ENCODE data around the gene ZNF831.

The ZNF831 gene

DNA sequence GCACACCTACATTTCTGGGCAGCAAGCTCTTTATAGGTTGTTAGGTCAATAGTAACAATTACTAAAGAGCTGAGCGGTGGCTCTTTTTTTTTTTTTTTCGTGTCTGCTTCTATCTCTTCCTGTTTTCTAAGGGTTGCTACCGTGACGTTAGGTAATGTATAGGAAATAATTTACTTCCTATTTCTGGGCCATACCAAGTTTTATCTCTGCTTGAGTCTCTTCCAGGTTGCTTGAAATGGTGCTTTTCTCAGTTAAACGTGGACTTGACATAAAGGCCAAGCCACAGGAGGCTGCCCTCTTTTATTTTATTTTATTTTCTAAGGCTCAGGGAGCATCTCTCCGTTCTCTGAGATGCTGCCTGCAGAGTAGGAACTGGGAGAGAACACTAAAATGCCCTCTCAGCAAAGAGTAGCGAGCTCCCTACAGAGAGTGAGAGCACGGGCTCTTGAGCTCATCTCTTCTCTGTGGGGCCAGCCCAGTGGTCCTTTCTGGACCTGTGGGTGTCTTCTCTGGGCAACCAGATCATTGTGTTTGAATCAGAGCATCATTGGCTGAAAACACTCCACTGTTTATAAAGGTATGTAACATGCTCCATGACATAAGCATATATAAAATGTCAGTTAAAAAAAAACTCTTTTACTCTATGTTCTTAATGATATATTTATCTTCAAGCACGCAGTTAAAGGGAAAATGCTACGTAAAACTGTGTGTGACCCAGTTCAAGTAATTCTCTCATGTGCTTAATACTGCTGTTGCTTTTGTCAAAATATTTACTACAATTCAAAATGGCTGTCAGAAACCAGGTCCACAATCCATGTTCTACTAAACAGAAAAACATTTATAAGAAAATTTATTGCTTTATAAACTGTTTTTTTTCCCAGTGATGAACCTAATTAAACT is at the start of gene ZNF831:
TSS of gene ZNF831 (plus strand) at position 191 of the 900 bp plus-strand sequence. CDS start 27,199 bp downstream, outside the sequence.
- no peak for DNase-seq

DNA sequence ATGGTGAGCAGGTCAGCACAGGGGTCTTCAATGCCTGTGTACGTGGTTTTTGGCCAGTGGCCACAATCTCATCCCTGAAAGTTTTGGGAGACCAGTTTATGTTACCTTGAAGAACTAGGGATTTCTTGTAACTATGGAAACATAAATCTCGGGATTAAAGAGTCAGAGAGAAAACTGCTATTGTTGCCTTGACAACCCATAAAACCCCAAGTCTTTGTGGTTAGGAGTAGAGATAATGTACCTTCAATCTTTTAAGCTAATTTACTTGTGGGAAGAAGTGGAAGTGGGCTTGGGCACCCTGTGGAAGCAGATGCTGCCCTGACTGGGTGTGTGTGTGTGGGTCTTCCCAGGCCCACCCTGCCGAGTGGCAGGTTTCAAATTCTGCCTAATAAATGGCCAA is 46.1 kb upstream of the ZNF831 start:
- peak in 1 of 51 donors; percentile 19 for DNase-seq

DNA sequence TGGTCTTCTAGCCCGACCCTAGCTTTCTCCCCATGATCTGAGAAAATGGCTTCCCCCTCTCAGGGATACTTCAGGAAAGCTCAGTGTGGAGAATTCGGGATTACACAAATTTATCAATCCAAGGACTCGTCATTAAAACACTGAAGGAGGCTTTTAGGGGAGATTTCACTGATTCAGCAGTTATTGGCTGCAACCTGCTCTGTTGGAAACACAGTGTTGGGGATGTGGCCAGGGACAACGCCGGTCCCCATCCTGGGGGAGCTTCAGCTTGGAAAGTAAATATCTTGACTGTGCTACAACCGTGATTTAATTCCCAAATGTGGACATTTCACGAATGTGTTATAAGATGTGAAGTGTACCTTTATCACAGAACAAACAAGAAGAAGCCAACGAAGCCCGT is 44.8 kb upstream of the ZNF831 start:
- DNase-seq, result no peak

DNA sequence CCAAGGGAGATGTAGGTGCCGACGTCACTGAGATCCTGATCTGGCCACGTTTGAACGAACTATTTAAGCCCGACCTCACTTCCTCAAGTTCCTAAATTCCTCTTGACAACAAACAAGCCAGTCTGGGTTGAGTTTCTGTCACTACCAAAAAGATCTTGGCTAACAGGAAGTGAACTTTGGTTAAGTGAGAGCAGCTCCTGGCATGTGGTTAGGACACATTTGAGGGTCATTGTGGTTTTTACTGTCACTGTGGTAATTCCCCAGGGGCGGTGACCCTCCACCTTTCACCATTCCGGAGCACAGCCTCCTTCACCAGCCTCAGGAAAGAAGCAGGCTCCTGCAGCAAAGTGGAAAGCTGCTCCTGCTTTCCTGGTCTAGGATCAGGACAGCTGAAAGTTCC is 43.1 kb upstream of the ZNF831 start:
- no peak for DNase-seq

DNA sequence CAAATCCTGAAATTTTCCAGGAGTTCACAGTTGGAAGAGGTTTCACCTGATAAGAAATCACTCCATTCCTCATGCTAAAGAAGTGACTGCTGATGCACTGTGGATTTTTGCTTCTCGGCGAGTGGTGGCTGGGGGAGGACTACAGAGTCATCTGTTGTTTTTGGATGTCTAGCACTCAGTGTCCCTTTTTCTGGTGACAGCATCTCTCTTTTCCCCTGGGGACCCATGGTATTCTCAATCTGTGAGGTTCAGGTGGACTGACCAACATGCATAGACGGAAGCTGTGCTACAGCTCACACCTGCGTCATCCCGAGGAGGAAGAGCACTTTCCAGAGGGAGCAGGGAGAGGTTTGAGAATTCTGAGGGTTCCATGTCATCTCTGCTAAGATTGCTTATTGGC is 42.7 kb upstream of the ZNF831 start:
- DNase-seq, result no peak

DNA sequence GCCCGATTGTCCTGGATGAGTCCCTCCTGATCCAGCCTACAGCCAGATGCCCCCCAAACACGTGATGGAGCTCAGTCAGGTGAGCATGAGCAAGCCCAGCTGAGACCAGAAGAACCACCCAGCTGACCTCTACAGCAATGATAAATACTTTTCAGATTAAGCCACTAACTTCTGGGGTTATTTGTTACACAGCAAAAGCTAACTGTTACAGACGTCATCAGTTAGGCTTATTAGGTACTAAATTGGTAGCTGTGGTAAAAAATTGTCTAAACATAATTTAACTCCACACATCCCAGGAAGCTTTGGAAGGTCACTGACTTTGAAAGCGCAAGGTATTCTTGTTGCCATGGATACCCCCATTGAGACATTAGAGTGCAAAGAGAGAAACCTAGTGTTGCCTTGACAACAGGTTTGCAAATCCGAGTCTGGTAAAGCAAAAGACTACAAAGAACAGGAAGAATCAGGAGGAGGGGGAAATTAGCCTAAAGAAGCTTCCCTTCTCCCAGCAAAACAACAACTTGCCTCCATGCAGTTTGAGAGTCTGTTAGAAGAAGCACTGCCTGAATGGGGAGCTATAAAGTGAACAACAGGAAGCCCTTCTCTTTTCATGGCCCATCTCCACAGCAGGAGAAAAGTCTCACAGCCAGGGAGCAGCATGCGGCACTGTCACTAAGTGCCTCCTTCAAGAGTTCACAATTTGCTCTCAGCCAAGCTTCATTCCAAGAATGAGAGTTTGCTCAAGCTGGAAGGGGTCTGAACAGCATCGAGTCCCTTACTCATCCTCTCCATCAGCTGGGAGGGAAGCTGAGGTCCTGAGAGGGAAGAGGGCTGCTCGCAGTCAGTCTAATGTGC is 41.7 kb upstream of the ZNF831 start:
- DNase-seq, result peak in 2 of 51 donors; percentile 12 to 57

DNA sequence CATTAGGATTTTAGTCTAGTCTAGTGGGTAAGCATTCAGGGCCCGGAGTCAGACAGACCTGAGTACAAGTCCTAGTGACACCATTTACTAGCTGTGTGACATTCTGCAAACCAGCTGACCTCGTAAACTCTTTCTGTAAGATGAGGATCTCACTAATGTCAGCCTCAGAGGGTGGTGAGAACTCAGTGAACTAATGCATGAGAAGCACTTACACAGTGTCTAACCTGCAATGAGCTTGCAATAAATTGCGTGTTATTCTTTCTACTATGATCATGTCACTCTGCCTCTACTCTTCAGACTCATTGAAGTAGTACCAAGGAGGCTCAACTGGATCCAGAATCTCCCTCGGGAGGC is 41.1 kb upstream of the ZNF831 start:
- no peak for DNase-seq

DNA sequence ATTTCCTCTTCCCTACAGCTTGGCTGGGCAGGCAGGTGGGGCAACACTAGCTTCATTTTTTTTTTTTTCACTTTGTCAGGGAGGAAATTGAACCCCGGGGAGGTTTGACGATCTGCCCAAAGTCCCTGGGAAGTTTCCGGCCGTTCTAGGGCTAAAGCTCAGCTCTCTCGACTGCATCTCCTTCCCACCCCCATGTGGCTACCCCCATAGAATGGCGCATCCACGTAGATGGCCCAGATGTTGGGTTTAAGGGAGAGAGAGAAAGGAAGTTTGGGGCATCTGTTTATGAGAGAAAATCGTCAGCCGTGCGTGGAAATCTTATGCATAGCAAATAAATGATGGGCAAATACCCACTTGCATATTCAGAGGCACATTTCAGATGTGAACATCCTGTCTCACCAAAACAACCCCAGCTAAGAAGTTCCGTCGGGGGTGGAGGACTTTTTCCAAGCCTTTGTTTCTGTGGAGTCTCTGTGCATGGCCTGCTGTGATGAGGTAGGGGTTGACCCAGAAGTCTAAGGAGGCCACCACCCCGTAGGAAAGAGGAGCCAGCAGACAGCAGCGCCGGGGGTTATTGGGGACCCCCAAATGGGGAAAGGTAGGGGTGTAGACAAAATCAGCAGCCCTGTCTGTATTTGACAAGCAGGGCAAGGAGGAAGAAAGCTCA is 40.5 kb upstream of the ZNF831 start:
- no peak for DNase-seq

DNA sequence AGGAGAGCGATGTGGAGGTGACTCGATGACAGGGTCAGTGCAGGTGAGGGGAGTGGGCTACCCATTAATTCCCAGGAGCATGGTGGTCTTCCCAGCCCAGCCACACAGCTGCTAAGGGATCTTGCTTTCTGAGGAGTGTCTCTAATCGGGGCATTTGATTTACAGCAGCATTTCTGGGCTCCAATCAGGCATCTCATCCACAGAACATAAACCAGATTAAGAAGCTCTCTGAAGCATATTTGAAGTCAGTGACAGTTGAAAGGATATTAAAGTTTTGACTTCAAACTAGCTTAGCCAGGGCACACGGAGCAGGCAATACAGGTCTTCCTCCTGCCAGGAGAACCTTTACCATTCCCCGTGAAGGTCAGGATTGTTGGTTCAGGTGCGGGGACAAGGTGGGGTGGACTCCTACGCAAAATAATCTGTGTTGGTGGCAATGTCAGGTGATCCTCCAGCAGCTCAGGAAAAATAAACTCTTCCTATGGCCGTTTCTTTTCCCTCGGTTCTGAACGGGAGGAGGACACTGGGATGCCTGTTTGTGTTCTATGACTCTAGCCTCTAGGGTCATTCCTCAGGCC is 39.9 kb upstream of the ZNF831 start:
- DNase-seq, result no peak

DNA sequence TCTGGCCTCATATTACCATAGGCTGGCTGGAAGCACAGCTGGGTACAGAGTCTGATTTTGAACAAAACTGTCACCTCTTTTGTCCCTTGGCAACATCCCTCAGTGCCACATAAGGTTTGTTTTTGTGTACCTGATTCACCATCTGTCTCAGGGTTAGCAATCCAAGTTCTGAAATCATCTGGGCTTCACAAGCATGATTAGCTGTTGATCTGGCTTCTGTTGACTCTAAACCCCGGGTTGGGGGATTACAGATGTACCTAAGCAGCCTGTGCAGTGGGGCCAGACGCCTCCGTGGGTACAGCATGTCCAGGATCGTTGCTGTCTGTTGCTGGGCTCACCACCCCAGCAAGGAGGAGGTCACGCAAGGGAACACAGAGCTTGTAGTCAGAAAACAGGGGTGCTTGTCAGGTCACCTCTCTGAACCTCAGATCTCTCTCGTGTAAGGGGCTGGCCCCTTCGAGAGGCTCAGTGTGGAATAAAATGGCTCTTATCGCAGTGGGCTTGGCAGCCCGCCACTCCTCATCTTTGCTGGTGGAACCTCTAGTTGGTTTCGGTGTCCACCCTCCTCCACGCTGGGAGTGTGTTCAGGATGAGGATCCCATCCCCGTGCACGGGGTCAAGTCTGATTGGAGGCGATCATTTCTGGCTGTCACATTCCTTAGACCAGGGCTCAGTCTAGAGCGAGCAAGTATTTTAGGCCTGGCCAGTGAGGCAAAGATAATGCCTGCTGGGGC is 39.2 kb upstream of the ZNF831 start:
- no peak for DNase-seq

DNA sequence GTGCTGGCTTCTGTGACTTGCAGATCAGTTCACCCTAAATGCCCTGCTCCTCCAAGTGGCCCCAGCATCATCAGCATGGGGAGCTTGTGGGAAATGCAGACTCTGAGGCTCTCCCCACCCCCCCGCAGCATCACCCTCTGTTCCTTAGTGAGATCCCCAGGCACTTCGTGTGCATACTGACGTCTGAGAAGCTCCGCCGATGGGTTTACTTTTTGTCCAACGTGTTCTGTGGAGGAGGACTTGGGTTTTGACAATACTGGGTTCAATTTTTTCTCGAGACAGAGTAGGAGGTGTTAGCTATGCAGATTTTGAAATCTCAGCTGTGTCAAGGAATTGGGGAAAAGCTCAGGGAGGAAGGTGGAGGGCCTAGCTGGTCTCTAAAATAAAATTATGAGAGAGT is 38.3 kb upstream of the ZNF831 start:
- DNase-seq, result no peak

DNA sequence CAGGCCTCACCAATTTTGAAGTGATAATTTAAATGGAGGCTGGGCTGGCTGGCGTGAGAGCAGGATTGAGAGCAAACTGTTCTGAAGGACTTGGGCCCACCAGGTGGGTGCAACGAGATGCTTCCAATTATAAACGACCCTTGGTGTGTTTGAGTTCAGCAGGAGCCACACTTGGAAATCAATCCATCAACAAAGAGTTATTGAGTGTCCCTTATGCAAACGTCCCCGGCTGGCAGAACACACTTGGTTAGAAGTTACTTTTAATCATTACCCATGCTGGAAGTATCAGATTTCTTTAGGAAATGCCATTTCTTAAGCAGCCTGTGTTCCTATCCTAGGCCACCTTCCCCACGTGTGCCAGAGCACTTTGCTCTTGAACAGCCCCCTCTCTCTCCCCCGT is 37.8 kb upstream of the ZNF831 start:
- DNase-seq, result no peak

DNA sequence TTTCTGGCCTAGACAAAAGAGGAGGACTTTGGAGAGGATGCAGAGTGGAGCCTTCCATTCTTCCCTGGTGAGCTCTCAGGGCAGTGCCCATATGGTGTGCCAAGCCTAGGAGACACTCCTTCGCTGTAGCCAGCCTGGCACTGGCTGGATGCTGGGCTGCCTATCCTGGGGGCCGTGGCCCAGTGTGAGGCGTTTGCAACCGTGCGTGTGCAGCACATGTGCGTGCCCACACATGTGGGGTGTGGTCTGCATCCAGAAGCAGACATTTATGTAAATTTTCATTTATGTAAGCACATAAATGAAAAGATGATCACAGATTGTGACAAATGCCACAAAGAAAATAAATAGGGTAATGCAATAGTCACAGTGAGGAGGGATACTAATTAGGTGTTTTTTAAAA is 35.8 kb upstream of the ZNF831 start:
- no peak for DNase-seq

DNA sequence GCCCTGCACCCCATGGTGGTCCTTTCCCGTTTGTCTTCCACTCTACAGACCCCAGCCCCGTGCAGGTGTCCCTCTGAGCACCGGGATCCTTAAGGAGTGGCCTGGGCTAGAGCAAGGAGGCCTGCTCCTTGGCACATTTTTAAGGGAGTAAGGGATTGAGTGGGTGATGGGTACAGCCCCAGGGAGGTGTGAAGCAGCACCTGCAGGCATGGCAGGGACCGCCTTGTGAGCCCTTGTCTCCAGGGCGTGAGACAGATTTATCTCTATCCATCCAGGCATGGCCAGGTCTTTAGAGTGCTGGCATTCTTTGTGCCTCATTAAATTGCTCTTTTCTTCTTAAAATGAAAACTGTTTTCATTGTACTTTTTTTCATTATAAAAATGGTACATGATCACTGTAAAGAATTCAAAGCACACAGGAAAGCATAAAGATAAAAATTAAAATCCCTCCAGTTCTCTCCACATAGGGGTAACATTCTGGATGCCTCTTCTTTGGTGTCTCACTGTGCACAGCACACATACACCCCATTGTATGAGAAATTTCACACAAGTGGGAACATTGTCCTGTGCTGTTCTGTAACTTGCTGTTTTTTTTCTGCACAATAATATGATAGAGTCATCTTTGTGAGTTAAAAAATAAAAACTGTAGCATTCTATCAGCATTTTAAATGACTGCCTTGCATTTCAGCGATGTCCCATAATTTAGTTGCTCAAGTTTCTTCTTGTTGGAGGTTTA is 31.9 kb upstream of the ZNF831 start:
- peak in 1 of 51 donors; percentile 3 for DNase-seq

DNA sequence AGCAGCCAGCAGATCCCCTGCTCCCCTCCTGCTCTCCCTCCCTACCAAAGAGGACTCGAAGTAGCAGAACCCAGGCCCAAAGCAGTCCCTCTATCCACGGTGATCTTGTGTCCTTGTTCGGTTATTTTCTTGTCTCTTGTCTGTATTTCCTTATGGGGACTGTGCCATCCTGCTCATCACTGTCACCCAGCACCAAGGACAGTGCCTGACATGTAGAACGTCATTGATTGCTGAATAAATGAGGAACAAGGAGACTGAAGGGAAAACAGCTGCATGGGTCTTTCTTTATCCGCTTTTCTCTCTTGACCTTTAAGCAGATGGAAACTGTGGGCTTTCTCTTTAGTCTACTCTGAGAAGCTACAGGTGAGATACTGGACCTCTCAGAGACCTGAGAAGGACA is 29.4 kb upstream of the ZNF831 start:
- DNase-seq, result no peak

DNA sequence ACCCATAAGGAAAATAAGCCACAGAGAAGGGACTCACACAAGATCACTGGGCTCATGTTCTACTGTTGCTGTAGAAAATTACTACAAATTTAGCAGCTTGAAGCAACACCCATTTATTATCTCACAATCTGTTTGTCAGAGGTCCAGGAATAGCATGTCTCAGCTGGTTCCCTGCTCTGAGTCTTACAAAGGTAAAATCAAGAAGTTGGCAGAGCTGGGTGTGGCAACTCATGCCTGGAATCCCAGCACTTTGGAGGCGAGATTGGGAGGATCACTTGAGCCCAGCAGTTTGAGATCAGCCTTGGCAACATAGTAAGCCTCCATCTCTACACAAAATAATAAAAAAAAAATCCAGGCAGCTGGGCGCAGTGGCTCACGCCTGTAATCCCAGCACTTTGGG is 28.5 kb upstream of the ZNF831 start:
- no peak for DNase-seq

DNA sequence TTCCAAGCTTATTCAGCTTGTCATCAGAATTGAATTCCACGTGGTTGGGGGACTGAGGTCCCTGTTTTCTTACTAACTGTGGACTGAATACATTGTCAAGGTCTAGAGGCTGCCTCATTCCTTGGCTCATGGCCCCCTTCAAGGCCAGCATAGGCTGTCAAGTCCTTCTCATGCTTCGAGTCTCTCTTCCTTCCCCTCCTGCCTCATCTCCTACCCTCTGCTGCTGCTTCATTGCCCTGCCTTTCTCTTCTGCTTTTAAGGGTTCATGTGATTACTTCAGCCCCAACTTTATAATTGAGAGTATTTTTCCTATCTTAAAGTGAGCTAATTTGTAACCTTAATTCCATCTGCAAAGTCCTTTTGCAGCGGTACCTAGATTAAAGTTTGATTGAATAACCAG is 27.6 kb upstream of the ZNF831 start:
- DNase-seq, result no peak

DNA sequence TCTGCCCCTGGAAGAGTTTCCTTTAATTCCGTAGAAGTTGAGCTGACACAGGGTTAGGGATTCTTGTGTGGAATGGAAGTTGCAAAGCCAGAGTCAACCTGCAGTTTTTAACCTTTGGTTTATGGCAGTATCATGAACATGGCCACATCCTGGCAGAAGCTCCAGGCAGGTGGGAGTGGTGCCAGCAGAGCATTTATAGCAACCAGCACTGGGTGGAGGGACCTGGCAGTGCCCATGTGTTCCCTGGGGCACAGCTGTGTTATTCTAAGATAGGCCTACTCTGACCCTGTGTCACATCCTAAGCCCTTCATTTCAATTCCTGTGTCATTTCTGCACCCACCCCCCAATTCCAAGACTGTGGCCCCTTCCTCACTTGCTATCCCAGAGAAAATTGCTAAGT is 26.1 kb upstream of the ZNF831 start:
- DNase-seq, result no peak

DNA sequence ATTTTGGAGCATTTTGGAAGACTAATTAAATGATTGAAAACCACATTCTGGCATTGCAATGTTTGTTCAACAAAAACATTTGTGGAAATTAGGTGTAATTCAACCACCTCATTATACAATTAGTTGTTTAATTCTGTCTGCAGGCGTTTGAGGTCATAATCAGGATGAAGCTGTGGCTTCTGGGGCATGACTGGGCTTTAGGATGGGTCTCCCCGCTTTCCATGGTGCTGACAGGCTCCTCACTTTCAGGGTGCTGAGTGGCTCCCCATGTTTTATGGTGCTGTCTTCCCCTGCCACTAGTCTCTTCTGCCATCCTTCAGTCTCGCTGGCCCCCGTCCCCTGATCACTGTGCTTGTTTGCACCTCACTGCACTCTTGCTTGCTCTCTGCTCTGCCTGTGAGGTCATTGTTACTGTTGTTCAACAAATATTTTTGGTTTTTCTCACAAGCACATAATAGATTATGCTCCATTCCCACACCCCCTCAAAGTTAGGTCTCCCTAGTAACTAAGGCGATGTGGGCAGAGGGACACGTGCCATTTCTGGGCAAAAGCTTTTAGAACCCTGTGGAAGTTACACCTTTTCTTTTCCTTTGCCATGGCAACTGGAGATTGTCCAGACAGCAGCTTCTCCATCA is 25.4 kb upstream of the ZNF831 start:
- DNase-seq, result no peak

DNA sequence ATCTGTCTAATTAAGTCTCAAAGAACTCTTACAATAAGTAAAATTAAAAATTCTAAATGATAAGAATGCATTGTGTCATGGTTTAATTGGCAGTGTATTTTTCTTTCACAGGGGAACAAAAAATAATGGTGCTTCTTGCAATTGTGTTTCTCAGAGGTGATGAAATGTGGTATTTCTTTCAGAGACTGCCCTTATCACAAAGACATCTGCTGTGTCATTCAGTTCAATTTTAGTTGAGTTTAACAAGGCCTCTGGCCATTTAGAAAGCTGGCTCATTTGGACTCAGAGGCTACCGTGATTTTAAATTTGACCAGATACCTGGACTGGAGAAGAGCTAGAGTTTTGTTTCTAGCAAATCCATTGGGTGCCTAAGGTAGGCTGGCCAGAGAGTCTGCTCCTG is 23.6 kb upstream of the ZNF831 start:
- no peak for DNase-seq

All from hypothalamus (tissue), 51 donors.